GM19328 (cell line): ENCODE measurements around the gene CDC42EP5.

Experiments used
- ATAC-seq: cut with Tn5 transposase; IDR thresholded peaks from one replicate; pipeline ENCODE4 v1.9.1; 2021; ENCODE audit warnings: mild to moderate bottlenecking, moderate library complexity; ENCODE audit not compliant: unreplicated experiment

Gene CDC42EP5

DNA sequence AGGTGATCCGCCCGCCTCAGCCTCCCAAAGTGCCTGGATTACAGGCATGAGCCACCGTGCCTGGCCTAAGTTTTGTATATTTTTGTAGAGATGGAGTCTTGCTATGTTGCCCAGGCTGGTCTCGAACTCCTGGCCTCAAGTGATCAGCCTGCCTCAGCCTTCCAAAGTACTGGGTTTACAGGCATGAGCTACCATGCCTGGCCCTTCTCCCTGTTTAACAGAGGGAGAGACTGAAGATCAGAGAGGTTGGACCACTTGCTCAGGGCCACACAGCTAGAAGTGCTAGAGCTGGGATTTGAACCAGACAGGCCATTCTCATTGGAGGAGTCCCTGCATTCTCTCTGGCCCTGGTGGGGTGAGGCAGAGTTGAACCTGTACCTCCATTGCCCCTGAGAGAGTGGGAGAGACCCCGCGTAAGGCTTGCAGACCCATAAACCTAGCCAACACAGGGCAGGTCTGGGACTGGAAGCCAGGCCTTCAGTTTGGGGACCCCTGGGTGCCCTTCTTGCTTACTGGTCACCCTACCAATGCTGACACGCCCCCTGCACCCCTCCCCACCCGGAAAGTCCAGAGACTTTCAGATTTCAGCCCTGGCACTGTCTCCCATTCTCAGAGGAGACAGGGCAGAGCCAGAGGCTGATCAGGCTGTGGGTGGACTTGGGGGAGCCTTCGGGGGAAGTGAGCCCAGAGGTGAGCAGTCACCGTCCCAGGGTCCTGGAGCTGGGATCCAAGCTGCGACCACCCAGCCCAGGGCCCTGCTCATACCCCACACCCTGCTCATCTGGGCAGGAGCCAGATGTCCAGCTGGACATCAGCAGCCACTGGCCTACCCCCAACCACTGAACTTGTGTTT is 44.5 kb downstream of the CDC42EP5 start:
- ATAC-seq: no peak

DNA sequence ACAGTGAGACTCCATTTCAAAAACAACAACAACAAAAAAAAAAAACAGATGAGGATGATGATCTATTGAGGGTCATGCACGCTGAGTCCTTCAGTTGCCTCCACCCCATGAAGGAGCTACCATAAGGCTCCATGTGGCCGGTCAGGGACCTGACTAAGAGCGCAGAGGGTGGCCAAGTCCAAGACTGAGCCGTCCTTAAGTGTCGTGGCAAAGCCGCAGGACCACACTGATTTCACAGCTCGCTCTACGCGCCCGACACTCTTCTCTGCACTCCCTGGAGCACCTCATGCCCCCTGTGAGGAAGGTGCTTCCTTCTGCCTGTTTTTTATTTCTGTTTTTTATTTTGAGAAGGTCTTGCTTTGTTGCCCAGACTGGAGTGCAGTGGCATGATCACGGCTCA is 45.5 kb downstream of the CDC42EP5 start:
- ATAC-seq: no peak

DNA sequence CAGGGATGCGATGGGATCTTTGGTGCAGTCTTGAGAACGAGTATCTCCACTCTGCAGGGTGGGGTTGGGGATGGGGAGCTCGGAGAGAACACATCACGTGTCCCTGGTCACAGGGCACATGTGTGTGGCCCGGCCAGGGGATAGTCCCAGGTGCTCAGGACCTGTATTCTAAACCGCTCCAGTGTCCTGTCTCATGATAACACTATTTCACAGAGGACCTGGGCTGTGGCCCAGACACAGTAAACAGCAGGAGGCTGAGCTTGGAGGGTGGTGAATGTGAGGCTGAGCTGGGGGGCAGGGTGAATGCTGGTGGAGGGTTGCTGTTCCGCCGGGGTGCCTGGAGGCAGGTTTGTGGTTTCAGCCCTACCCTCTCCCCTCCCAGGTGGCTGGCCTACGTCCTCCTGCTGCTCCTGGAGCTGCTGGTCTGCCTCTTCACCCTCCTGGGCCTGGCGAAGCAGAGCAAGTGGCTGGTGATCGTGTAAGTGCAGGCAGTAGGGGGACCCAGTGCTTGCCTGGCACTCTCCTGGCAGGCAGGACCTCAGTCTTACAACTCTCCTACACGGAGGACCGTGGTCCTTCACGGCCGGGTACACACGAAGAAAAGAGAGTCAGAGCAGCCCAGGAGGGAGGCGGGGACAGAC is 46.7 kb downstream of the CDC42EP5 start:
- no peak for ATAC-seq

DNA sequence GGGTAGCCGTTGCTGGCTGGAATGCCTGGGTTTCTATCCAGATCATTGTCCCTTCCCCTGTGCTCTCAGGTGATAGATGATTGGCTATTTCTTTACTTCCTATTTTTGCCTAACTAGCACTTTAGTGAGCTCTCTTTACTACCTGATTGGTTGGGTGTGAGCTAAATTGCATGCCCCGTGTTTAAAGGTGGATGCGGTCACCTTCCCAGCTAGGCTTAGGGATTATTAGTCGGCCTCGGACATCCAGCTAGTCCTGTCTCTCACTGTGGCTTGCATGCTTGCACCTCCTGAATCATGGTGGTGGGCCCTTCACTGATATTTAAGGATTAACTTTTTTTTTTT is 47.7 kb downstream of the CDC42EP5 start:
- no peak for ATAC-seq

DNA sequence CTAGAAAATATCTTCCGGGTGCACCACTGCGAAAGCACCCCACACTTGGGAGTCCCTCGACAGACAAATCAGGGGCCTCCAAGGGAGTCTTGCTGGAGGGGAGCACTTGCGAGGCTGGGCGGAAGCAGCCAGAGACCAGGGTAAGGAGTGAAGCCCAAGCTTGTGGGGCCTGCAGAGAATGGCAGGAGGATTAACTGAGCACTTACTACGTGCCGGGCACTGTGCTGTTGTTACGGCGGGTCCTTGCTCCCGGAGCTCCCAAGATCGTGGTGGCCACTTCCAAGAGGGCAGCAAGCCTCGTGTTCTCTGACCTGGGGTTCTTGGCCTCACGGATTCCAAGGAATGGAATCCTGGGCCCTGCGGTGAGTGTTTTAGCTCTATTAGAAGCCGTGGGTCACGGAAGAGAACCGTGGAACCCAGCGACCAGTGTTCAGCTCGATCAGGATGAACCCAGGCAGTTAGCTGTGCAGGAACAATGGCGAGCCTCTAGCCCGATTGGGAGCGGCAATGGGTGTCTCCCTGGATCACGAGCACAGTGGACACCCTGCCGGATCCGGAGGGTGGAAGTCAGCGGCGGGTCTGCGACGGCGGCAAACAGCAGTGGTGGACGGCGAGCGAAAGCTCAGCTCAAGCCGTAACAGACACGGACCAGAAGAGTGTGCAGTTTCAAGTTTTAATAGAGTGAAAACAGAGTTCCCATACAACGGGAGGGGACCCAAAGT is 48.3 kb downstream of the CDC42EP5 start:
- ATAC-seq: no peak

DNA sequence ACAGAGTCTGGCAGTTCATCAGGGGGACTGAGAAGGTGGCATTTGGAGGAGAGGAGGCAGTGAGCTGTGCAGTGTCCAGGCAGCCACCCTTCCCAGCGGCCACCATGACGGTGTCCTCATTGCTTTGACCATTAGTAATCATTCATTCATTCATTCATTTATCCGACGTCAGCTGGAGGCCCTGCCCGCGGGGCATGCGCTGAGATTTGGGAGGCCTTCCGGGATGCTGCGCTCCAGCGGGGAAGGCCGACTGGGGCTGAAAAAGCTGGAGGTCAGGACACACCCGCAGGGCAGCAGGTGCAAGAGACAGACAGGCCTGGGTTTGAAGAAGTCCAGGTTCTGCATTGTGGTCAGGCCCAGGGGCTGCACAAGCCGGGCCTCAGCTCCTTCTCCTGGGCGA is 48.9 kb downstream of the CDC42EP5 start:
- ATAC-seq: no peak

DNA sequence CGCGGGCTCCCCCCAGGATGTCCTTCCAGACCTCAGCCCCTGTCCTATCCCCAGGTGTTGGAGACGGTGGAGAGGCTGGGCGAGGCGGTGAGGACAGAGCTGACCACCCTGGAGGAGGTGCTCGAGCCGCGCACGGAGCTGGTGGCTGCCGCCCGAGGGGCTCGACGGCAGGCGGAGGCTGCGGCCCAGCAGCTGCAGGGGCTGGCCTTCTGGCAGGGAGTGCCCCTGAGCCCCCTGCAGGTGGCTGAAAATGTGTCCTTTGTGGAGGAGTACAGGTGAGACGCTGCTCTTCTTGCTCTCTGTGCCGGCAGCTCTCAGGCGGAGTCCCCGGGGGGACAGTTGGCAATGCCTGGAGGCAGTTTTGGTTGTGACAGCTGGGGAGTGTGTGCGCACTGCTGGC is 51.0 kb downstream of the CDC42EP5 start:
- no peak for ATAC-seq

DNA sequence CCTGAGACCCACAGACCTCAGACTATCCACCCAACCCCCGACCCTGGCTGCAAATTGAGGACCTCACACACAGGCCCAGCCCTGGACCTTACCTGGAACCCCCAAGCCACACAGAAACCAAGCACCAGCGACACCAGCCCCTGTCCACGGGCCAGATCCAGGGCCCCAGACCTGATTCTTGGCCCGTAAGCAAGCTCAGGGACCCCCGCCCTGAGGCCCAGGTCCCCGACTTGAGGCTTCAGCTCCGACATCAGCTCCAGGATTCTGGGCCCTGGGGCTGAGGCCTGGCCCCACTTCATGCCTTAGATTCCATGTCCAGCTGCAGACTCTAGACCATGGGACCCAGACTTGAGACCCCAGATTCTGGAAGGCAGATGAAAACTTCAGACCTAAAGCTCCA is 51.6 kb downstream of the CDC42EP5 start:
- no peak for ATAC-seq

DNA sequence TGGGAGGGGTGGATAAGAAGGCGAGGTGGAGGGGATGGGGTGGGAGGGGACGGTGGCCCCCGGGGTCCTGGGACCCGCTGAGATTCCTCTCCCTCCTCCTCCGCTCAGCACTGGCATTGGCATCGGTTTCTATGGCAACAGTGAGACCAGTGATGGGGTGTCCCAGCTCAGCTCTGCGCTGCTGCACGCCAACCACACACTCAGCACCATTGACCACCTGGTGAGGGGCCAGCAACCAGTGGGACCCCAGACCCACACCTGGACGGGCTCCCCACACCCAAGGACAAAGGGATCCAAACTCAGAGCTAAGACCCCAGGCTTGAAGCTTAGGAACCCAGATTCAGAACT is 52.0 kb downstream of the CDC42EP5 start:
- no peak for ATAC-seq

DNA sequence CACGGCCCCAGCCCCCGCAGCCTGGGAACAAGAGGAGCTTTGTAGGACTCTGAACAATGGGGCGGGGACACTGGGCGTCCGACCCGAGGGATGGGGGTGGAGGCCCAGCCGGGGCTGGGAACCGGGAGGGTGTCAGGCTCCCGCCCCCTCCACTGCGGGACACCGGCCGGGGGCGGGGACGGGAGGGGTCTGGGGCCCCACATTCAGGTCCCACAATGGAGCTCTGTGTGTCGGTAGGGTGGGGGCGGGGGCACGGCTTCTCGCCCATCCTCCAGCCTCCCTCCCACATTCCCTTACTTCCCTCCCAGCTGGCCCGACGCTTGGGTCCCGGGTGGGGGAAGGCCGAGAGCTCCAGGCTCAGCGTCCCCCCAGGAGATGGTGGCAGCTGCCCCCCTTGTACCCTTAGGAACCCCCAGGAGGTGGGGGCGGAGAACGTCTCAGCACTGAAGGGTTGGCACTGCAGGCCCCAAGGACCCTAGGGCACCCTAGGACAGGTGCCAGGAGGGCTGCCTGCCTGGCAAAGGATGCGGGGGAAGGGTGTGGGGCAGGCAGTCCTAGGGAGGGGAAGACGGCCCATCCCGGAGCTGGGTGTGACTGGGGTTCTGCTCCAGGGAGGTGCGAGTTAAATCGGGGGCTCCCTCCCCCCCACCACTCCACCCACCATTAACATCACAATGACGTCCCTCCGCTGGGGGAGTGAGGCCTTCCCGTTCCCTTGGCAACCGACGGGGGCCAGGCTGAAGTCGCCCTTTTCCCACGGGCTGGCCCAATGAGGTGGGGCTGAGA is 52.5 kb downstream of the CDC42EP5 start:
- ATAC-seq: no peak

DNA sequence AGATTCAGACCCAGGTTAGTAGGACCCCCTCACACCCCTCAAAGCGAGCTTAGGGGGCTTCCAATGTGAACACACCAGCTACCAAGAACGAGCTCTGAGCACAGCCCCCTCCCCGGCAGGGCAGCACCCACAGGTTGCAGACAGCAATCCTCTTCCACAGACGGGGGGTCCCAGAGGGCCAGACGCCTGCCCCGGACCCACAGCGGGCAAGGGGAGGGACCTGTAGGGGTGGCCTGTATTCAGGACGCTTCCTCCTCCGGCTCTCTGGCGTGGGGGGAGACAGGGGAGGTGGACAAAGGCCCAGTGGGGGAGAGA is 53.1 kb downstream of the CDC42EP5 start:
- ATAC-seq: no peak

DNA sequence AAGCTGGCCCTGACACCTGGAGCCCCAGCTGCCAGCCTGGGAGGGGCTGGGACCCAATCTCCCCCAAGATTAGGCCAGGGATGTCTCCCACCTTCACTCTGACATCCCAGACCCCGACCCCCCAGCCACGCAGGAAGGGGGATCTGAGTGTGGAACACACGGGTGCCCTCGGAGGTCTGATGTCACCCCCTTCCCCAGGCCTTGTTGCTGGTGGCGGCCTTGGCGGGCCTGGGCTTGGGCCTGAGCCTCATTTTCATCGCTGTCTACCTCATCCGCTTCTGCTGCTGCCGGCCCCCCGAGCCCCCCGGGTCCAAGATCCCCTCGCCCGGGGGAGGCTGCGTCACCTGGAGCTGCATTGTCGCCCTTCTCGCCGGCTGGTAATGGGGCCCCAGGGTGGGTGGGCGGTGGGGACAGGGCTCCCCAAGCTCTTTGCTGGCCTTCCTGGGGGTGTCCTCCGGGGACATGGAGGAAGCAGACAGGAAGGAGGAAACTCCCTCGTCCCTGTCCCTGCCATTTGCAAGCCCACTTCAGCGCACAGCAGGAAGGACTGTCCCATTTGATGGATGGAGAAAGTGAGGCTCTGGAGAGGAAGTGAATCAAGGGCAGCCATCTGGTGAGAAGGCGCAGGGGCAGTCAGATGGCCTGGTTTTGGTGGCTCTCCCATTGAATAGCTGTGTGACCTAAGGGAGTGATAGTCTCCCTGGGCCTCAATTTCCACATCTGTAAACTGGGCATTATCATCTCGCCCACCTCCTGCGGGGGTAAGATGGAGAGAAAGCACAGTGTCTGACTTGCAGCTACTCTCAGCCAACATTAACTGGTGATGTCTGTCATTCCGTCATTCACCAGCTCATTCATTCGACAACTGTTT is 53.9 kb downstream of the CDC42EP5 start:
- ATAC-seq: no peak

DNA sequence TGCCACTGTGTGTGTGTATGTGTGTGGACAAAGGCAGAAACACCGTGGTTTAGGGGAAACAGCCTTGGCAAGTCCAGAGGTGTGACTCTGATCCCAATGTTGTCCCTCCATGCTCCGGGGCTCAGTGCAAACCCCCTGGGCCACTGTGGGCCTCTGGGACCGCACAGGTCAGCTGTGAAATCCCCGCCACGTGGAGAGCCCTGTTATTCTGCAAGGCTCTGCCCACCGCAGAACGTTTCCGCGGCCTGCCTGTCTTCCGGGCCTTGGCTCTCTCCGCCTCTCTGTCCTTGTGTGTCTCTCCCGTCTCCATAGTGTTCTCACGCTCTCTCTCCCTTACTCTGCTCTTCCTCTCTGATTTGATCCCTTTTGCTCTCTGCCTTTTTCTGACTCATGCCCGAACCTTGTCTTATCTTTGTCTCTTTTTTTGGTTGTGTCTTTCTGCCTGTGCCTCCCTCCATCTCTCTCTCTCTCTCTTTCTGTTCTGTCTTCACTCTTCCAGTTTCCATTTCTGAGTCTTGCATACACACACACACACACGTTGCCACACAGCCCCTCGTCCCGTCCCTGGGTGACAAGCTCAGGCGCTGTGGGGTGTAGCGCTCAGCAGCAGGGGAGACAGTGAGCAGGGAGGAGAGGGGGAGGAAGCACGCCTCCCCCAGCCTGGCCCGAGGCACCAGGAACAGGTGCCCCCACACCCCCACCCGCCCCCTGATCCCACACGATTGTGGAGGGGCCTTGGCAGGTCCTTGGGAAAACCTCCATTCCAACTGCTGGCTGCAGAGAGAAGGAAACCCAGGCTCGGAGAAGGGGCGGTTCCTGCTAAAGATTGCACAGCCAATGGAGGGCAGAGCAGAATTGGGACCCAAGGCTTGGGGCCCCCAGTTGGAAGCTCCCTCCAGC is 54.8 kb downstream of the CDC42EP5 start:
- ATAC-seq: no peak

DNA sequence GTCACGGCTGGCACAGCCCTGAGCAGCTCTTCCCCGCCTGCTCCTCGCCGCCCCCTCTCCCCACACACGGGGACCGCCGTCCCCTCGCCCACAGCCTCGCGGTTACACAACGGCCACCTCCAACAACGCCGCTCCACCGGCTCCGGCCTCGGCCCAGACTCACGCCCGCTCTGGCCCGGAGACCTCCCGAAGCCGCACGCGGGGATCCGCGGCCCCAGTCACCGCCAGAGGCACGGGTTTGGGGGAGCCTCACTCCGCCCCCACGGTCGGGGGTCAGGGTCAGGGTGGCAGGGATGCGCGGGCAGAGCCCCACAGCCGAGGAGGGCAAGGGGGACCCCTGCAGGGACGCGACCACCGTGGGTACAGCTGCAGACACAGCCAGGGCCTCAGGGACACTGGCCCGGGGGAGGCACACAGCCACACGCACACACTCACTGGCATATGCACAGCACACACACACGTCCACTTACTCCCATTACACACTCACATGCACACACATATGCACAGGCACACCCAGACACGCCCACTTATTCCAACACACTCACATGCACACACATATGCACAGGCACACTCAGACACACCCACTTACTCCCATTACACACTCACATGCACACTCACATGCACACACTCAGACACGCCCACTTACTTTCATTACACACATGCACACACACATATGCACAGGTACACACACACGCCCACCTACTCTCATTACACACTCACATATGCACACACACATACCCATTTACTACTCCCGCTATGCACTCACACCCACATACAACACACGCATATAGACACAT is 56.2 kb downstream of the CDC42EP5 start:
- ATAC-seq: no peak

DNA sequence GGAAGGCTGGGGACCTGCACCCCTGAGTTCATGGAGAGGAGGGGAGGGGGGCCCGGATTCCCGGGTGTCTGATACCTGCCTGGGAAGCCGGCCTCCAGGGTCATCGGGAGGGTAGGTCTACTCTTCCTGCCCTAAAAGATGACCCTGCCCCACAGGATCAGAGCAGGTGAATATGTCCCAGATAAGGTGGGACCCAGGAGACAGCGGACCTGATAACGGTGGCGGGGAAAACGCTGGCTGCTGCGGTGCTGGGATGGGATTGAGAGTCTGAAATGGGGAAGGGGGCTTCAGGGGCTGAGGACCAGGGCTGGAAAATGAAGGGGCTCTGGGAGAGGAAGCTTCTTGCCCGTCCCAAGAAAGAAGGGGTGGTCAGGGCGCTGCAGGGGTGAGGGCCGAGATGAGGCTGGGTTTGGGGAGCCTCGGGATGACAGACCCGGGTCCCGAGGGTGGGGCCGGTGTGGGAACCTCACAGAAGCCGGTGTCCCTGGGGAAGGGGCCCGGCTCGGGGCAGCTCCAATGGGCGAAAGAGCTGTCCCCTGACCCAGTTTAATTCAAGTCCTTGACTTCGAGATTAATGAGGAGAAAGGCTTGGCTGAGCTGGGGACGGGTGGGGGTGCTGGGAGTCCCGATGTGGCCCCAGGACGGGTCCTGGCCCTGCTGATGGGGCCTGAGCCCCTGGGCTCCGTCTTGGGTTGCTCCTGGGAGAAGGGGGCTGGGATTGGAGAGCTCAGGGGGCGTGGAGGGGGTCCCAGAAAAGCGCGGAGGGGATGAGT is 57.0 kb downstream of the CDC42EP5 start:
- ATAC-seq: no peak

DNA sequence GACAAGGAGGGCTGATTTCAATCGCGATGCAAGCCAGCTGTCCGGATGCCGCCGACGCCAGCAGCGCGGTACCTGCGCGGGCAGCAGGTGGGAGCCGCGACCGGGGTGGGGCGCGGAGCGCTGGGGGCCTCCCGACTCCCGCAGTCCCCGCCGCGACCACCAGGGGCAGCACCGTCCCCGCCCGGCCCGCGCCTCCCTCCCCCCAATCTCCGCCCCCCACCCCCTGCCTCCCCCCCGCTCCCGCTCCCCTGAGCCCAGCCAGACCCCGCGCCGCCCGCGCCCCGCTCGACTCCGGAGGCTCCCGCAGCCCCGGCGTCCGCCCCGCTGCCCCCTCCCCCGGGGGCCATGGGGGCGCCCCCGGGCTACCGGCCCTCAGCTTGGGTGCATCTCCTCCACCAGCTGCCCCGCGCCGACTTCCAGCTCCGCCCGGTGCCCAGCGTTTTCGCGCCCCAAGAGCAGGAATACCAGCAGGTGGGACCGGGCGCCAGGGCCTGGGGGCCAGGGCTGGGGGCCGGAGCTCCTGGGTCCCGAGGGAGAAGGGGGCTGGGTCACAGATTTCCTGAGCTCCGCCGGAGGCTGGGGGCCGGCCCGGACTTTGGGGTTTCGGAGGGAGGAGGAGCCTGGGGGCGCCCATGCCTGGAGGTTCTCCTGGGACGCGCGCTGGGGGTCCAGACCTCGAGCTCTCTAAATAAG is 57.7 kb downstream of the CDC42EP5 start, which contains the start of gene TTYH1:
TSS of gene TTYH1 (plus strand) at position 257 of the 693 bp plus-strand sequence. CDS start at position 346, 89 bp downstream.
- ATAC-seq: no peak
